HG03135 (cell line): ENCODE results near the gene HAUS1.
A peak's percentile ranks its signal among the peaks of the same experiment; 100 is the strongest.

Experiments used
- ATAC-seq: cut with Tn5 transposase; IDR thresholded peaks from one replicate; pipeline ENCODE4 v1.9.1; 2021; ENCODE audit warnings: mild to moderate bottlenecking, moderate library complexity; ENCODE audit not compliant: unreplicated experiment

HAUS1 gene

GRCh38 chr18:46104128-46104911 lies at the start of gene HAUS1:
Gene HAUS1 (plus strand): TSS chr18:46104385. CDS start chr18:46104412, 27 bp downstream.
- ATAC-seq: peak; percentile 75

- no peak for ATAC-seq
Measured at GRCh38 chr18:46054956-46055837, 49.0 kb upstream of the HAUS1 start.

- ATAC-seq: no peak
Measured at GRCh38 chr18:46055838-46056230, 48.4 kb upstream of the HAUS1 start.

- no peak for ATAC-seq
Measured at GRCh38 chr18:46060359-46060841, 43.8 kb upstream of the HAUS1 start.

- no peak for ATAC-seq
Measured at GRCh38 chr18:46061387-46061786, 42.8 kb upstream of the HAUS1 start.

- ATAC-seq: no peak
Measured at GRCh38 chr18:46061796-46062195, 42.4 kb upstream of the HAUS1 start.

- no peak for ATAC-seq
Measured at GRCh38 chr18:46062781-46063180, 41.4 kb upstream of the HAUS1 start.

- no peak for ATAC-seq
Measured at GRCh38 chr18:46067438-46068007, 36.7 kb upstream of the HAUS1 start.

- ATAC-seq: no peak
Measured at GRCh38 chr18:46068763-46069162, 35.4 kb upstream of the HAUS1 start.

- ATAC-seq: no peak
Measured at GRCh38 chr18:46069524-46069923, 34.7 kb upstream of the HAUS1 start.

- ATAC-seq: no peak
Measured at GRCh38 chr18:46070232-46070631, 34.0 kb upstream of the HAUS1 start.

- ATAC-seq: no peak
Measured at GRCh38 chr18:46070815-46071652, 33.2 kb upstream of the HAUS1 start.

GRCh38 chr18:46071653-46072375 lies 32.4 kb upstream of the HAUS1 start, which contains the start of gene PSTPIP2:
Gene PSTPIP2 (minus strand): TSS chr18:46072260. CDS start chr18:46072188, 72 bp downstream.
- ATAC-seq: peak; percentile 66

GRCh38 chr18:46072376-46072867 lies 31.8 kb upstream of the HAUS1 start:
- no peak for ATAC-seq

GRCh38 chr18:46072959-46073358 lies 31.2 kb upstream of the HAUS1 start:
- no peak for ATAC-seq

- no peak for ATAC-seq
Measured at GRCh38 chr18:46073474-46074331, 30.5 kb upstream of the HAUS1 start.

- no peak for ATAC-seq
Measured at GRCh38 chr18:46079336-46079735, 24.8 kb upstream of the HAUS1 start.

GRCh38 chr18:46080156-46080555 lies 24.0 kb upstream of the HAUS1 start:
- no peak for ATAC-seq

- no peak for ATAC-seq
Measured at GRCh38 chr18:46084431-46084830, 19.8 kb upstream of the HAUS1 start.
